MCF 10A (cell line): ENCODE results near the gene PLEKHM3. TPM values are rescaled to one million over a fixed set of nuclear protein-coding genes. Genes with fewer than 3 reads are reported as not detected.

Source experiments
- BruUV-seq: library from RNA; stranded (reverse); fragments of 400-500 nt; replicated peaks from 2 replicates; lab custom pipeline; 2021; lab: Mats Ljungman, UMichigan
- CTCF ChIA-PET: fragments of 300-600 bp; sonication (Branson Sonifier 250); formaldehyde crosslinking; extraction: SDS; loops from one replicate; lab custom pipeline; 2021; ENCODE audit warnings: antibody characterized with exemption, inconsistent platforms; lab: Yijun Ruan, JAX
- POLR2A ChIA-PET: fragments of 300-600, 350-650 bp; sonication (Branson Sonifier 250); formaldehyde crosslinking; extraction: SDS; loops from one replicate; lab custom pipeline; 2020; ENCODE audit warnings: antibody characterized with exemption, inconsistent platforms; lab: Yijun Ruan, JAX
- DNase-seq: peaks from one replicate; pipeline ENCODE4 v3.0.0-alpha.2; 2018; ENCODE audit not compliant: unreplicated experiment
- H3K27ac Mint-ChIP-seq: one replicate; pipeline ENCODE4 v1.8.0; 2022; ENCODE audit warnings: mild to moderate bottlenecking, low read depth, mixed read lengths; ENCODE audit not compliant: unreplicated experiment
- H3K27me3 Mint-ChIP-seq: one replicate; pipeline ENCODE4 v1.8.0; 2022; ENCODE audit warnings: mixed read lengths; ENCODE audit not compliant: insufficient read depth, unreplicated experiment
- H3K36me3 Mint-ChIP-seq: one replicate; pipeline ENCODE4 v1.8.0; 2022; ENCODE audit warnings: mild to moderate bottlenecking, moderate library complexity, mixed read lengths; ENCODE audit not compliant: insufficient read depth, unreplicated experiment
- H3K4me1 Mint-ChIP-seq: one replicate; pipeline ENCODE4 v1.8.0; 2022; ENCODE audit warnings: mixed read lengths; ENCODE audit not compliant: insufficient read depth, unreplicated experiment
- H3K4me3 Mint-ChIP-seq: one replicate; pipeline ENCODE4 v1.8.0; 2022; ENCODE audit warnings: mild to moderate bottlenecking, moderate library complexity, mixed read lengths; ENCODE audit not compliant: unreplicated experiment
- H3K9me3 Mint-ChIP-seq: one replicate; pipeline ENCODE4 v1.8.0; 2022; ENCODE audit warnings: mixed read lengths; ENCODE audit not compliant: unreplicated experiment
- CTCF ChIP-seq: fragments of 200-600 bp; IDR thresholded peaks from one replicate; pipeline ENCODE4 v1.8.0; 2022; ENCODE audit warnings: antibody characterized with exemption, mild to moderate bottlenecking; ENCODE audit not compliant: unreplicated experiment
- intact Hi-C: fragments of 100-400 bp; cut with micrococcal nuclease; formaldehyde crosslinking; loops from 2 replicates; pipeline ENCODE4 v1.14.1; 2022
- total RNA-seq: library from RNA; stranded (reverse); gene quantifications from 2 replicates; pipeline ENCODE4 v1.2.3, GENCODE V29; 2022

The PLEKHM3 gene
- total RNA-seq, 1 experiment from 2014 or later: 5.4 TPM

GRCh38 chr2:207771421-207771820, 253.9 kb downstream of the PLEKHM3 start:
- ChIA-PET CTCF (no interaction called here), POLR2A (interaction anchor here (2.1 kb wide), 1 partner anchor 21 kb away, joined by 9 read pairs; no protein-coding TSS in a partner anchor)
- intact Hi-C loops: no loop called here
- Mint-ChIP-seq H3K4me1 (peaks cover 8% of the 10 kb centered on the region), H3K36me3 (peaks cover 5% of the 10 kb centered on the region), H3K4me3 (no peak overlapping the region), H3K27ac (no peak overlapping the region), H3K9me3 (no peaks in the 10 kb centered on the region), H3K27me3 (no peaks in the 10 kb centered on the region)
- no TSS peak for BruUV-seq
- no peak for DNase-seq
- TF ChIP-seq CTCF: no peak

Other genes with a start within 250 kb of the PLEKHM3 start
- gene CRYGD, start 99.0 kb upstream of the PLEKHM3 start, total RNA-seq: not detected in 2 replicates
- not detected in 2 replicates for gene CRYGC, start 104.3 kb upstream of the PLEKHM3 start, total RNA-seq
- gene CRYGB, start 120.6 kb upstream of the PLEKHM3 start, total RNA-seq: not detected in 2 replicates
- gene CRYGA, start 138.1 kb upstream of the PLEKHM3 start, total RNA-seq: not detected in 2 replicates
- gene C2orf80, start 164.5 kb upstream of the PLEKHM3 start, total RNA-seq: not detected in 2 replicates
- gene IDH1, start 229.5 kb upstream of the PLEKHM3 start, total RNA-seq: 50.2 and 122 TPM in 2 replicates
- gene PIKFYVE, start 240.7 kb upstream of the PLEKHM3 start, total RNA-seq: 22.8 and 27.2 TPM in 2 replicates